Tibial nerve (tissue), 4 donors: ENCODE results near the gene NPHP4. TPM values are rescaled to one million over a fixed set of nuclear protein-coding genes. Genes with fewer than 3 reads are reported as not detected.

Experiments used
- DNase-seq, 2 donors: peaks; one replicate each; pipeline ENCODE4 v3.0.0-alpha.2; 2019; ENCODE audit warnings: low spot score in 2 of 2
- H3K27ac ChIP-seq, 4 donors: fragments of 200-600 bp; sonication (generic) in 3 of 4; one replicate each; pipeline ENCODE4 v1.5.1; 2017 to 2019; ENCODE audit warnings: mild to moderate bottlenecking in 1 of 4
- H3K27me3 ChIP-seq, 2 donors: fragments of 200-600 bp; sonication (generic) in 1 of 2; one replicate each; pipeline versions ENCODE4 v1.5.1 to v1.6.0; 2017 to 2019
- H3K36me3 ChIP-seq, 3 donors: fragments of 200-600 bp; sonication (generic); one replicate each; pipeline ENCODE4 v1.5.1; 2018 to 2019
- H3K4me1 ChIP-seq, 4 donors: fragments of 200-600 bp; sonication (generic) in 3 of 4; one replicate each; pipeline ENCODE4 v1.5.1; 2017 to 2019
- H3K4me3 ChIP-seq, 4 donors: fragments of 200-600 bp; sonication (generic) in 3 of 4; one replicate each; pipeline ENCODE4 v1.5.1; 2017 to 2019; ENCODE audit warnings: mild to moderate bottlenecking in 1 of 4, moderate library complexity in 1 of 4
- H3K9me3 ChIP-seq, 4 donors: fragments of 200-600 bp; sonication (generic) in 3 of 4; one replicate each; pipeline ENCODE4 v1.5.1; 2017 to 2019
- CTCF ChIP-seq, 5 experiments: fragments of 200-600 bp in 3 of 5; fragments of 450-650 bp in 2 of 5; sonication (generic) in 3 of 5; IDR thresholded peaks; one replicate each; pipeline ENCODE4 v1.5.1; 2016 to 2019; ENCODE audit warnings: antibody characterized with exemption in 5 of 5, mild to moderate bottlenecking in 3 of 5, moderate library complexity in 2 of 5
- EP300 ChIP-seq, 2 donors: sonication (generic); formaldehyde crosslinking; IDR thresholded peaks; one replicate each; pipeline ENCODE4 v1.6.1; 2017; ENCODE audit warnings: antibody characterized with exemption in 2 of 2, mild to moderate bottlenecking in 1 of 2
- POLR2A ChIP-seq, 2 donors: fragments of 450-650 bp; IDR thresholded peaks; one replicate each; pipeline ENCODE4 v1.6.1; 2017; ENCODE audit warnings: antibody characterized with exemption in 2 of 2, mild to moderate bottlenecking in 2 of 2, moderate library complexity in 2 of 2
- WGBS, 2 donors: methylation state at CpG; one replicate each; pipeline ENCODE4 v1.1.5; 2018; 5-methylcytosine and 5-hydroxymethylcytosine counted together
- total RNA-seq, 4 donors: library from RNA; depleted of rRNA; stranded (reverse); fragments of >200 nt; gene quantifications; one replicate each; pipeline ENCODE4 v1.1.0, GENCODE V29; 2016

The NPHP4 gene
- total RNA-seq, 4 donors from 2014 or later: 14.7 to 34.5 (median 28.0) TPM

- Histone ChIP-seq H3K27ac (no peak overlapping the region), H3K4me3 (no peak overlapping the region), H3K9me3 (no peaks in the 10 kb centered on the region), H3K27me3 (no peaks in the 10 kb centered on the region), H3K4me1 (peaks cover 0 to 29% (median 15%) of the 10 kb centered on the region in 4 donors), H3K36me3 (peaks cover 0 to 12% (median 0%) of the 10 kb centered on the region in 3 donors)
- no peak for DNase-seq
- 79 to 84% methylated on average over 14 of the region's 14 CpGs for WGBS, 2 donors
- TF ChIP-seq POLR2A (IDR thresholded peaks at IDR 0.05) (no peak), CTCF (IDR thresholded peaks at IDR 0.05) (no peak), EP300 (IDR thresholded peaks at IDR 0.05) (no peak)
Measured at GRCh38 chr1:5988596-5989285, 3.5 kb downstream of the NPHP4 start.

- no peak for DNase-seq
- H3K9me3 ChIP-seq: no peaks in the 10 kb centered on the region
- H3K36me3 ChIP-seq: peaks cover 0 to 28% (median 0%) of the 10 kb centered on the region in 3 donors
- H3K27me3 ChIP-seq: no peaks in the 10 kb centered on the region
- no peak for TF ChIP-seq CTCF (IDR thresholded peaks at IDR 0.05)
- TF ChIP-seq EP300 (IDR thresholded peaks at IDR 0.05): no peak
- 84 to 91% methylated on average over 13 of the region's 13 CpGs for WGBS, 2 donors
- H3K4me3 ChIP-seq: no peak overlapping the region
- H3K4me1 ChIP-seq: peaks cover 0 to 14% (median 6%) of the 10 kb centered on the region in 4 donors
- H3K27ac ChIP-seq: no peak overlapping the region
Measured at GRCh38 chr1:5986018-5986417, 6.2 kb downstream of the NPHP4 start.

GRCh38 chr1:5985250-5985649 lies 7.0 kb downstream of the NPHP4 start:
- H3K27ac ChIP-seq: no peak overlapping the region
- no peak for DNase-seq
- 70 to 89% methylated on average over 8 to 11 of the region's 11 CpGs for WGBS, 2 donors
- H3K9me3 ChIP-seq: no peaks in the 10 kb centered on the region
- H3K4me1 ChIP-seq: peaks cover 0 to 14% (median 0%) of the 10 kb centered on the region in 4 donors
- TF ChIP-seq EP300 (IDR thresholded peaks at IDR 0.05) (no peak), CTCF (IDR thresholded peaks at IDR 0.05) (no peak), POLR2A (IDR thresholded peaks at IDR 0.05) (no peak)
- H3K36me3 ChIP-seq: peaks cover 0 to 28% (median 0%) of the 10 kb centered on the region in 3 donors
- no peak overlapping the region for H3K4me3 ChIP-seq
- H3K27me3 ChIP-seq: no peaks in the 10 kb centered on the region

GRCh38 chr1:5983361-5984103 lies 8.7 kb downstream of the NPHP4 start:
- 88 to 90% methylated on average over 6 of the region's 6 CpGs for WGBS, 2 donors
- no peaks in the 10 kb centered on the region for H3K9me3 ChIP-seq
- peaks cover 0 to 10% (median 0%) of the 10 kb centered on the region in 4 donors for H3K4me1 ChIP-seq
- no peak overlapping the region for H3K27ac ChIP-seq
- no peak overlapping the region for H3K4me3 ChIP-seq
- DNase-seq: no peak
- peaks cover 0 to 34% (median 0%) of the 10 kb centered on the region in 3 donors for H3K36me3 ChIP-seq
- H3K27me3 ChIP-seq: no peaks in the 10 kb centered on the region
- TF ChIP-seq POLR2A (IDR thresholded peaks at IDR 0.05) (no peak), EP300 (IDR thresholded peaks at IDR 0.05) (no peak), CTCF (IDR thresholded peaks at IDR 0.05) (no peak)

- 62 to 64% methylated on average over 5 of the region's 5 CpGs for WGBS, 2 donors
- peaks cover 0 to 10% (median 0%) of the 10 kb centered on the region in 4 donors for H3K4me1 ChIP-seq
- H3K27me3 ChIP-seq: no peaks in the 10 kb centered on the region
- no peak overlapping the region for H3K27ac ChIP-seq
- no peak overlapping the region for H3K4me3 ChIP-seq
- TF ChIP-seq POLR2A (IDR thresholded peaks at IDR 0.05): no peak
- no peak for TF ChIP-seq EP300 (IDR thresholded peaks at IDR 0.05)
- no peak for TF ChIP-seq CTCF (IDR thresholded peaks at IDR 0.05)
- no peaks in the 10 kb centered on the region for H3K9me3 ChIP-seq
- DNase-seq: no peak
- peaks cover 0 to 40% (median 0%) of the 10 kb centered on the region in 3 donors for H3K36me3 ChIP-seq
Measured at GRCh38 chr1:5982868-5983267, 9.4 kb downstream of the NPHP4 start.
